ENCODE measurements around the gene CPT1A.

Gene CPT1A

DNA sequence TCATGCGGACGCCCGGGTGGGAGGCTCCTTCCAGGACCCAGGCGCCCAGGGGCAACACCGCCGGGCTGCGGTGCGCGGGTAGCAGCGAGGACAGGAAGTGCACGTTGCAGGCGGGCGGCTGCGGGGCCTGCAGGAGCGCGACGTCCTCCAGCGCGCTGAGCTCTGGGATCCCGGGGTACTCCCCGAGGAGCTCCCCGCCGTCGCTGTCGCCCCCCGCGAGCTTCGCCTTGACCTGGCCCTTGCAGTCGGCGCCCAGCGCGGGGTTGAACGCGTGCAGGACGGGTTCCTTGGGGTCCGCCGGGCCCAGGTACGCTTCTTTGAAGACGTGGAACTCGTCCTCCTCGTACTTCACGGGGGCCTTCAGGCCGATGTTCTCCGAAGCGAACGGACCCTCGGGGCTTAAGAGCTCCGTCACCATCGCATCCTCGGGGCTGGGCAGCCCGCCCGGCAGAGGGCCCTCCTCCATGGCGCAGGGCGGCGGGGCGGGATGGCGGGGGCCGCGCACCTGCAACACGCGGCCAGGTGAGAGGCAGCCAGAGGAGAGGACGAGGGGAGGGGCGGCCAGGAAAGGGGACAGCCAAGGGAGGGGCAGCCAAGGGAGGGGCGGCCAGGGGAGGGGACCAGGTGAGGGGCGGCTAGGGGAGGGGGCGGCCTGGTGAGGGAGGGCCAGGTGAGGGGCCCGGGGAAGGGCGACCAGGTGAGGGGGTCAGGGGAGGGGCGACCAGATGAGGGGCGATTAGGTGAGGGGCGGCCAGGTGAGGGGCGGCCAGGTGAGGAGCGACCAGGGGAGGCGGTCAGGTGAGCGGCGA, 91.3 kb downstream of the CPT1A start:
- peak; percentile 40 for DNase-seq

DNA sequence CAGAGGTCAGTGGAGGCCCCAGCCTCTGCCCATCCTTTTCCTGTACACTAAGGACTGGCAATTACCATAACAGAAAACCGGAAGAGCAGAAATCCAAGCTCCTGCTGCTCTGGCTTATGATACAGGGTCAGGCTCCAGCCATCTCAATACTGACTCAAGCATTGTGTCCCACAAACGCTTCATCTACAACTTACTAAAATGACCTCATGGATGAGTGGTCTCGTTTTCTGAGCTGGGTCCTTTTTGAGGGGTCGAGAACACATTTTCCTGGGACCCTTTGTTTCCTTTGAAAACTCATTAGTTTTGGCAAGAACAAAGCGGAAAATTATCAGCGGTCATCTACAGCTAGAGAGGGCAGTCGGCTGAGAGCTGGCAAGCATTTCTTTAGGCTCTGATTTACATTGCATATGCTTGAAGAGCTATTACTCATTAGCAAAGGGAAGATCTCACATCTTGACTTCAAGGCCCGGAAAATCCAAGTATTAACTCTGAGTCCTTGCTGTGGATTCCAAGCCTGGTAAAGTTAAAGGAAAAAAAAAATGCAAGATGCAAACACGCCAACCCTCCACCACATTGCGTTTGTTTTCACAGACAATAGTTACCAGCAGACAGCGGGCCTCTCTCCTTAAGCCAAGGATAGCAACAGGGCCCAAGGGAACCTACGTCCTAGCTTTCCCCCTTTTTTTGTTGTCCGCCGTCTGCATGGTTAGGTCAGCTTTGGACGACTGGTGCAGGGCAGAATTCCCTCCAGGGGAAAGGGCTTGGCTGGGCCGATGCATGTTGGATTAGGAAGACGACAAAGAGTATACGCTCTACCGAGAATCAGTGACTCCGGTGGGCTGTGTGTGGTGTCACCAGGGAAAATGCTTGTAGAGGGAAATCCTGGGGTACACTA, 92.2 kb downstream of the CPT1A start:
- DNase-seq = no peak

- no peak for DNase-seq
These were observed 93.7 kb downstream of the CPT1A start for GRCh38 chr11:68748061-68748460.

DNA sequence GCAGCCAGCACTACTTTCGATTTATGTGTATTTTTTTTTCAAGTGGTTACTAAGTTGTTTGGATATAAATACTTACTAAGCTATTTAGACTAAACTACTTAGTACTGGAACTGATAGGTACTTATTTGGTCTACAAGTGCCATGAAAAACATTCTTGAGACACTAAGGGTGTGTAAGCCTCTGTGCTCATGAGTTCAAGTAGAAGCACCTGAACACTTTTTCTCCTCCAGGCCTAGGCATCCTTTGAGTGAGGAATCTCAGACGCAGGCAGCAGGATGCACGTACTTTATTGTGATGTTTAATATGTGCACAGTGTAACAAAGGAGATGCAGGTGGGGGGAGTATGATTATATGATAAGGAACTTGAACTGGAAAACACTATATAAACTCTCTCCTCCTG, 98.2 kb downstream of the CPT1A start:
- no peak for DNase-seq

DNA sequence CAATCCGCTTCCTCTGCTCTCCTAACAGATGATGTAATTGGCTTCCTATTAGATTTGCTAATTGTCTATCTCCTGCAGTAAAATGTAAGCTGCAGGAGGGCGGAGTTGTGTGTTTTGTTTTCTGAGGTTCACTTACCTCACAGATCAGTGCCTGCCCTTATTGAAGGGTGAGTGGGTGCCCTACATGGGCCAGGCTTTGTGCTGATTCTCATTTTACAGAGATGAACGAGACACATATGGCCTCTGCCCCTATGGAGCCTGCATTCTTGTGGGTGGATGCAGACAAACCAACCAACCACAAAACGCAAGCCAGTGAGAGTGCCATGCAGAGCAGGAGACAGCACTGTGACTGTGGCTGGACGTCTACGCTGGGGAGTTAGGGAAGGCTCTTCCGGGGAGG, 100.3 kb downstream of the CPT1A start:
- no peak for DNase-seq

GRCh38 chr11:68735646-68736045, 106.1 kb downstream of the CPT1A start:
- DNase-seq = no peak

DNA sequence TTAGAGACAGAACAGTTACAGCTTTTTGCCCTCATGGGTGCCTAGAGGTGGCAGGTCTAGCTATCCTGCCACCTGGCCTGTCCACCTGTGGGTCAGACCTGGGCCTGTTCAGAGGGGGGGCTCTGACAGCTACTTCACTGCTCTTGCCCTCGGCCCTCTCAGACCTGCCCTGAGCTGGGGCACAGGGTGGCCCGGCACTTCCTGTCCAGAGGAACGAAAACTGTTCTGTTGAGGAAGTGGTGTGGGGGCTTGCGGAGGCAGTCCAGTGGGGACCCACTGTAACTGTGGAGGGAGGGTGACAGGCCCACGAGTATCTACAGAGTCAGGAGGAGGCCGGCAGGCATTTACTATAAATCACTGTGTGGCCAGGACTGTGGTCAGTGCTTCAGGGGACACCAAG, 106.6 kb downstream of the CPT1A start:
- no peak for DNase-seq

- DNase-seq = no peak
These were observed 107.6 kb downstream of the CPT1A start for GRCh38 chr11:68734111-68734510.

- DNase-seq = no peak
These were observed 113.9 kb downstream of the CPT1A start for GRCh38 chr11:68727783-68728182.

DNA sequence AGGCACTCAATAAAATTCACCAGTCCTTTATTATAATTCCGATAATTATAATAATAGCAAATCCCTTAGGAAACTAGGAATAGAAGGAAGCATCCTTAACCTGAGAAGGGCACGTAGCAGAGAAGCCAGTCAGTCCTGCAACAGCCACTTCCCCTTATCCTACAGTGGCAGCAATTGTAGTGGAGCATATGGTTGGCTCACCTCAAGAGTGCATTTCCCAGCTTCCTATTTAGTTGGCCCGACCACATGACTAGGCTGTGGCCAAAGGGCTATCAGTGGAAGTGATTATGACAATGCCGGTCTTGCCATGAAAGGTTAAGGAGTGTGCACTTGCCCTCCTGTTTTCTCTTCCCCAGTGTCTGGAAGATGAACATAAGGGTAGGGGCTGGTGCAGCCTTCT, 117.4 kb downstream of the CPT1A start:
- no peak for DNase-seq

GRCh38 chr11:68722143-68722542, 119.6 kb downstream of the CPT1A start:
- no peak for DNase-seq

DNA sequence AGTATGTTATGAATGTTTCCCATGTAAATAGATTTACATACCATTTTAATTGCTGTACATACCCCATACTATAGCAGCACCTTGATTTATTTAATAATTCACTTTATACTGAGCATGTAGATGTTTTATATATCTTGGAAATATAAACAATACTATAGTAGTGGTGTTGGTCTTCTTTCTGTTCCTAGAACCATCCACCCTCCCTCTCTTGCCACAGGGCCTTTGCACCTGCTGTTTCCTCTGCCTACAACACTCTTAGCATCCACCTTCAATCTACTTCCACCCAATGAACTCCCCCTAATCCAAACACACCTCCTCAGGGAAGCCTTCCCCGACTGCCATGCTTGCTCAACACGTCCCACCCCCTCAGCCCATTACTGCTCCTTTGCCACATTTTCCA, 120.6 kb downstream of the CPT1A start:
- DNase-seq = no peak

GRCh38 chr11:68715456-68716122, 126.1 kb downstream of the CPT1A start:
- DNase-seq = no peak

GRCh38 chr11:68714060-68714856, 127.5 kb downstream of the CPT1A start:
- DNase-seq = no peak

DNA sequence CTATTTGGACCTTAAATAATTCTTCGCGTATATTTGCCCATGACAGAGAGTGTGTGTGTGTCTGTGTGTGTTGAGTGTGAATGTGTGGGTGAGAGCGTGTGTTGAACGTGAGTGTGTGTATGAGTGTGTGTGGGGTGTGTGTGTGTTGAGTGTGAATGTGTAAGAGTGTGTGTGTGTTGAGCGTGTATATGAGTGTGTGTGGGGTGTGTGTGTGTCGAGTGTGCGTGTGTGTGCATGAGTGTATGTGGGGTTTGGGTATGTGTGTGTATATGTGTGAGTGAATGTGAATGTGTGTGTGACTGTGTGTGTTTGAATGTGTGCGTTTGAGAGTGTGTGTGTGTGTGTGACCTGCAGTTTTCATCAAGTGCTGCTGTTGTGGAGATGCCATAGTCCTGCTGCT, 130.6 kb downstream of the CPT1A start:
- no peak for DNase-seq

- no peak for DNase-seq
These were observed 131.3 kb downstream of the CPT1A start for GRCh38 chr11:68710409-68710808.

DNA sequence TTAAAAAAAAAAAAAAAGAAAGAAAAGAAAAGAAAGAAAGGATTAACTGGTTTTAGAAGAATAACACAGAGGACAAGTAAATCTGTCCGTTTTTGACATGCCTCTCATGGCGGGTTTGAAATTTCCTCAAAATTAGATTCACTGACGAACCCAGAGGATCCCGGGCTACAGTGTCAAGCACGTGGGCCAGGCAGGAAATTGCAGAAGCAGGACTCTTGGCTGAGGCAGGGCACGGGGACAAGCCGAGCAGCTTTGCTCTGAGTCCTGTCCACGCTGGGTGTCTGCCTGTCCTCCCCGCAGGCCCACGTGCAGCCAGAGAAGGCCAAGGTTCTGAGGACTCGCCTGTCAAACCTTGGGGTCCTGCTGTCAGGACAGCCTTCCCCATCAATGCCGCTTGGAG, 132.7 kb downstream of the CPT1A start:
- DNase-seq = no peak

DNA sequence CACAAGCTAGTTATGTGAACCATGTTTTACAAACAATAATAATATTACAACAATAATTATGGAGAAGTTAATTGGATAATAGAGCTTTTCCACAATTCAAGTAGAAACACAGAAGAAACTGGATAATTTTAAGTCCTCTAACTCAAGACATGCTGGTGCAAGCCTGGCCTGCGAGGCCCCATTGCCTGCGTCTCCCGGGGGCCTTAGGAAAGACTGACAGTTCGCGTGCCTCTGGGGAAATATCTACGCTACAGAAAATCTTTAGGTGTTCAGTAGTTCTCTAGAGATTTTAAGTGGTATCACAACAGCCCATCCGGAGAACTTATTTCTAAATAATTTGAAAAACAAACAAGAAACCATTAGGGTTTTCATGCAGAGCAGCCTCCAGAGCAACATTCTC, 134.2 kb downstream of the CPT1A start:
- DNase-seq = no peak

DNA sequence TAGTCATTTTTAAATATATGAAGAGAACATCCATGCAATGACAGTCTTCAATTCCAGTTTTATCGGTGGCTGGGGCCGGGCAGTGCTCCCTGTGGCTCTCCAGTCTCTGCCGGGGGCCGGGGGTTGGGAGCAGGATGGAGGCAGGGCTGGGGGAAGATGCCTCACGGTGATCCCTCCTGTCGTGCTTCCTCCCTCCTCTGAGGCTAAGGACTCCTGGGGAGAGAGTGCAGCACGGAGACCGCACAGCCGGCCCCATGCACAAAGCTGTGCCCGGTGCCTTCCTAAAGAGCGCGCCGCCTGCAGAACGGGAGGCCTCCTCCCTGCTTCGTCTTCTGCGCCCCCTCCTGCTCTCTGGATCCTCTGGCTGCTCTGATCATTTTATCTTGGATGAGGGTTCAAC, 136.8 kb downstream of the CPT1A start:
- no peak for DNase-seq

All from activated T-cell treated with anti-CD3 and anti-CD28 coated beads, Interleukin-2, amount 50 U/mL, for 1 hour (primary cell).